T-helper 1 cell treated with Interleukin-12 subunit alpha and Interleukin-12 subunit beta and Interleukin-4 antibody, amounts not matched to agents 30 μg/mL and 1 μg/mL, for 36 hours (primary cell): ENCODE data around the gene AGBL2.
"Not testable (repeated sequence)": the region's sequence is repeated elsewhere in the genome, so short reads cannot be mapped to it uniquely, and the experiment has no call there.

Experiments used
- H3K27ac Mint-ChIP-seq: one replicate; pipeline ENCODE4 v1.8.0; 2021; ENCODE audit warnings: mild to moderate bottlenecking, mixed read lengths
- H3K27me3 Mint-ChIP-seq: one replicate; pipeline ENCODE4 v1.8.0; 2021; ENCODE audit warnings: low read depth, mixed read lengths
- H3K36me3 Mint-ChIP-seq: one replicate; pipeline ENCODE4 v1.8.0; 2021; ENCODE audit warnings: low read depth, mixed read lengths
- H3K4me1 Mint-ChIP-seq: one replicate; pipeline ENCODE4 v1.8.0; 2021; ENCODE audit warnings: low read depth, mixed read lengths
- H3K4me3 Mint-ChIP-seq: one replicate; pipeline ENCODE4 v1.8.0; 2021; ENCODE audit warnings: mild to moderate bottlenecking, moderate library complexity, mixed read lengths
- H3K9me3 Mint-ChIP-seq: one replicate; pipeline ENCODE4 v1.8.0; 2021; ENCODE audit warnings: mixed read lengths

The AGBL2 gene

GRCh38 chr11:47714554-47715081 is 551 bp downstream of the AGBL2 start:
- H3K4me3 Mint-ChIP-seq, result peak overlapping the region; percentile 93
- no peaks in the 10 kb centered on the region for H3K27me3 Mint-ChIP-seq
- no peaks in the 10 kb centered on the region for H3K9me3 Mint-ChIP-seq
- peaks cover 17% of the 10 kb centered on the region for H3K4me1 Mint-ChIP-seq
- peaks cover 15% of the 10 kb centered on the region for H3K36me3 Mint-ChIP-seq
- peak overlapping the region; percentile 94 for H3K27ac Mint-ChIP-seq

- H3K4me3 Mint-ChIP-seq, result no peak overlapping the region
- peaks cover 17% of the 10 kb centered on the region for H3K4me1 Mint-ChIP-seq
- H3K9me3 Mint-ChIP-seq, result no peaks in the 10 kb centered on the region
- H3K27ac Mint-ChIP-seq, result no peak overlapping the region
- H3K27me3 Mint-ChIP-seq, result no peaks in the 10 kb centered on the region
- H3K36me3 Mint-ChIP-seq, result peaks cover 6% of the 10 kb centered on the region
Measured at GRCh38 chr11:47711816-47712215, 3.4 kb downstream of the AGBL2 start.

DNA sequence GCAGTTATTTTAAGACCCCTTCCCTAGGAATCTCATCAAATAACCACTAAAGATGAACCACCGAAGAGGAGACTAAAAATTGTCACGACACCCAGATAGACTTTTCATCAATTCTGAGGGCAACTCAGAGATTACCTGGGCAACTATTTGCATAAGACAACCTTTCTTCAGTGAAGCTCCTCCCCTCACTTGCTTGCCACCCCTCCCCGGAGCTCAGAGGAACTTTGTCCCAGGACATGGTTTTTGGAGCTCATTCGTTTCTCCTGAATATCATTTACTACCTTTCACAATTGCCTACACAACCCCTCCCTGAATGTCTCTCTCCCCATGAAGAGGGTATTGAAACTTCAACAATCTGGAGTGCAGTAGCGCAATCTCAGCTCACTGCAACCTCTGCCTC is 3.9 kb downstream of the AGBL2 start:
- Mint-ChIP-seq H3K4me3 (no peak overlapping the region), H3K36me3 (peaks cover 1% of the 10 kb centered on the region), H3K27me3 (no peaks in the 10 kb centered on the region), H3K4me1 (peaks cover 13% of the 10 kb centered on the region), H3K9me3 (no peaks in the 10 kb centered on the region), H3K27ac (no peak overlapping the region)

- H3K4me3 Mint-ChIP-seq, H3K27me3 Mint-ChIP-seq, H3K27ac Mint-ChIP-seq, H3K4me1 Mint-ChIP-seq, H3K9me3 Mint-ChIP-seq, H3K36me3 Mint-ChIP-seq: not testable (repeated sequence)
Measured at GRCh38 chr11:47707275-47707786, 7.8 kb downstream of the AGBL2 start.

DNA sequence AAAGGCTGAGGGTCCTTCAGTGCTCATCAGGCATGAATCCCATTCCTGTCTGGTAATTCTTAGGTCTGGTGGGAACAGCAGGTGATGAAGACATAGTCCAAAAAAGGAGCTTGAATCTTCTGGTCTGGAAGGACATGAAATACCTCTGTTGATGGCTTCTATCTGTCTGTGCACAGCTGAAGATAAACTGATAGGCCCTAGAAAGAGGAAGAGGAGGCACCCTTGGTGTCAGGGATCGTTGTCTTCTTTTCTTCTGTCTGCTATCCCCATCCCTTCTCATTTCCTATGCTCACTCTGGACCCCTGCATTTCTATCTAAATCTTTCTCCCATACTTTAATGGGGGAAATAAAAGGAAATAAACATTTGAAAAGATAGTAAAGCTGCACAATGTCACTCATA is 9.4 kb downstream of the AGBL2 start:
- H3K27ac Mint-ChIP-seq, result no peak overlapping the region
- no peaks in the 10 kb centered on the region for H3K9me3 Mint-ChIP-seq
- H3K4me1 Mint-ChIP-seq, result no peaks in the 10 kb centered on the region
- no peaks in the 10 kb centered on the region for H3K36me3 Mint-ChIP-seq
- H3K27me3 Mint-ChIP-seq, result no peaks in the 10 kb centered on the region
- no peak overlapping the region for H3K4me3 Mint-ChIP-seq

- peaks cover 2% of the 10 kb centered on the region for H3K4me1 Mint-ChIP-seq
- no peak overlapping the region for H3K4me3 Mint-ChIP-seq
- H3K9me3 Mint-ChIP-seq, result no peaks in the 10 kb centered on the region
- H3K36me3 Mint-ChIP-seq, result no peaks in the 10 kb centered on the region
- H3K27ac Mint-ChIP-seq, result no peak overlapping the region
- H3K27me3 Mint-ChIP-seq, result no peaks in the 10 kb centered on the region
Measured at GRCh38 chr11:47691979-47692378, 23.2 kb downstream of the AGBL2 start.

- no peak overlapping the region for H3K27ac Mint-ChIP-seq
- H3K36me3 Mint-ChIP-seq, result no peaks in the 10 kb centered on the region
- peaks cover 2% of the 10 kb centered on the region for H3K4me1 Mint-ChIP-seq
- no peaks in the 10 kb centered on the region for H3K27me3 Mint-ChIP-seq
- no peak overlapping the region for H3K4me3 Mint-ChIP-seq
- H3K9me3 Mint-ChIP-seq, result no peaks in the 10 kb centered on the region
Measured at GRCh38 chr11:47689480-47689879, 25.7 kb downstream of the AGBL2 start.

- Mint-ChIP-seq H3K4me1 (peaks cover 2% of the 10 kb centered on the region), H3K27ac (no peak overlapping the region), H3K4me3 (no peak overlapping the region), H3K36me3 (no peaks in the 10 kb centered on the region), H3K9me3 (no peaks in the 10 kb centered on the region), H3K27me3 (no peaks in the 10 kb centered on the region)
Measured at GRCh38 chr11:47688991-47689390, 26.2 kb downstream of the AGBL2 start.

DNA sequence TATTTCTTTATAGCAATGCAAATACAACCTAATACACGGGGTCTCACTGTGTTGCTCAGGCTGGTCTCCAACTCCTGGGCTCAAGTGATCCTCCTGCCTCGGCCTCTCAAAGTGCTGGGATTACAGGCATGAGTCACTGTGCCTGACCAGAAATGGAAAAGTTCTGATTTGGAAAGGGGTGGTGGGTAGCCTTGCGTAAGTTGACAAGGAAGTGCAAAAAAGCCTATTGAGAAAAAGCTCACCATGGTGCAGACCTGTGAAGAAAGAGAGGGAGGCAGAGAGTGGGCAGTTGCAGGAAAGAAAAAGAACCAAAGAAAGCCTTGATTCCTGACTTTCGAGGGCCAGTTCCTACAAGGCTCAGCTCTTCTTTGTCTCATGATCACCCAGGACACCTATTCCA is 27.1 kb downstream of the AGBL2 start:
- H3K27ac Mint-ChIP-seq, result no peak overlapping the region

GRCh38 chr11:47686704-47687103 is 28.5 kb downstream of the AGBL2 start:
- not testable (repeated sequence) for H3K4me1 Mint-ChIP-seq, H3K4me3 Mint-ChIP-seq, H3K27ac Mint-ChIP-seq, H3K27me3 Mint-ChIP-seq, H3K9me3 Mint-ChIP-seq, H3K36me3 Mint-ChIP-seq

More for the DNA sequence above, 27.1 kb downstream of the AGBL2 start:
- Mint-ChIP-seq H3K4me1 (peaks cover 2% of the 10 kb centered on the region), H3K36me3 (no peaks in the 10 kb centered on the region), H3K27me3 (no peaks in the 10 kb centered on the region), H3K9me3 (no peaks in the 10 kb centered on the region), H3K4me3 (no peak overlapping the region)

GRCh38 chr11:47686151-47686550 is 29.0 kb downstream of the AGBL2 start:
- no peak overlapping the region for H3K27ac Mint-ChIP-seq
- no peaks in the 10 kb centered on the region for H3K9me3 Mint-ChIP-seq
- H3K4me1 Mint-ChIP-seq, result no peaks in the 10 kb centered on the region
- H3K36me3 Mint-ChIP-seq, result no peaks in the 10 kb centered on the region
- H3K27me3 Mint-ChIP-seq, result no peaks in the 10 kb centered on the region
- no peak overlapping the region for H3K4me3 Mint-ChIP-seq

GRCh38 chr11:47675851-47676250 is 39.3 kb downstream of the AGBL2 start:
- no peaks in the 10 kb centered on the region for H3K36me3 Mint-ChIP-seq
- no peaks in the 10 kb centered on the region for H3K4me1 Mint-ChIP-seq
- no peak overlapping the region for H3K27ac Mint-ChIP-seq
- no peaks in the 10 kb centered on the region for H3K27me3 Mint-ChIP-seq
- no peak overlapping the region for H3K4me3 Mint-ChIP-seq
- no peaks in the 10 kb centered on the region for H3K9me3 Mint-ChIP-seq

DNA sequence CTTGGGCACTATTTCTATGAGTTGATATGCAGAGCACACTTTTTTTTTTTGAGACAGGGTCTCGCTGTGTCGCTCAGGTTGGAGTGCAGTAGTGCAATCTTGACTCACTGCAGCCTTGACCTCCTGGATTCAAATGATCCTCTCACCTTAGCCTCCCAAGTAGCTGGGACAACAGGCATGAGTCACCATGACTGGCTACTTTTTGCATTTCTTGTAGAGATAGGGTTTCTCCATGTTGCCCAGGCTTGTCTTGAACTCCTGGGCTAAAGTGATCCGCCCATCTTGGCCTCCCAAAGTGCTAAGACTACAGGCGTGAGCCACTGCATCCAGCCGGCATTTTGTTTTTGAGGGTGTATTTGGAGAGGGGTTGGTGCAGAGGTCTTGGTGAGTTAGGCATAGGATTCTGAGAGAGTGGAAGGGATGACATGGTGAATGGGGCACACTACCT is 42.9 kb downstream of the AGBL2 start:
- H3K27me3 Mint-ChIP-seq, result no peaks in the 10 kb centered on the region
- no peaks in the 10 kb centered on the region for H3K9me3 Mint-ChIP-seq
- no peak overlapping the region for H3K4me3 Mint-ChIP-seq
- peaks cover 3% of the 10 kb centered on the region for H3K4me1 Mint-ChIP-seq
- no peaks in the 10 kb centered on the region for H3K36me3 Mint-ChIP-seq
- no peak overlapping the region for H3K27ac Mint-ChIP-seq

- H3K4me1 Mint-ChIP-seq, result peaks cover 3% of the 10 kb centered on the region
- no peaks in the 10 kb centered on the region for H3K27me3 Mint-ChIP-seq
- no peak overlapping the region for H3K4me3 Mint-ChIP-seq
- no peaks in the 10 kb centered on the region for H3K9me3 Mint-ChIP-seq
- H3K36me3 Mint-ChIP-seq, result no peaks in the 10 kb centered on the region
- no peak overlapping the region for H3K27ac Mint-ChIP-seq
Measured at GRCh38 chr11:47669856-47670255, 45.3 kb downstream of the AGBL2 start.

GRCh38 chr11:47668665-47669064 is 46.5 kb downstream of the AGBL2 start:
- Mint-ChIP-seq H3K9me3 (no peaks in the 10 kb centered on the region), H3K36me3 (no peaks in the 10 kb centered on the region), H3K4me3 (no peak overlapping the region), H3K27me3 (no peaks in the 10 kb centered on the region), H3K27ac (no peak overlapping the region), H3K4me1 (peaks cover 3% of the 10 kb centered on the region)

GRCh38 chr11:47667555-47667954 is 47.6 kb downstream of the AGBL2 start:
- no peaks in the 10 kb centered on the region for H3K9me3 Mint-ChIP-seq
- no peak overlapping the region for H3K4me3 Mint-ChIP-seq
- peaks cover 7% of the 10 kb centered on the region for H3K4me1 Mint-ChIP-seq
- no peaks in the 10 kb centered on the region for H3K27me3 Mint-ChIP-seq
- H3K36me3 Mint-ChIP-seq, result no peaks in the 10 kb centered on the region
- H3K27ac Mint-ChIP-seq, result no peak overlapping the region
